ENCODE results near the gene CLP1.

Gene CLP1

GRCh38 chr11:57657194-57658022 lies at the start of gene CLP1:
TSS of gene CLP1 (plus strand) at chr11:57657762. CDS start at chr11:57659477, 1,715 bp downstream.
- peak; percentile 99 for DNase-seq (ENCODE audit: low read depth)

- DNase-seq (ENCODE audit: low read depth): no peak
These were observed 47.4 kb upstream of the CLP1 start for GRCh38 chr11:57610170-57610569.

GRCh38 chr11:57614234-57614772 lies 43.3 kb upstream of the CLP1 start:
- no peak for DNase-seq (ENCODE audit: low read depth)

GRCh38 chr11:57615308-57615707 lies 42.3 kb upstream of the CLP1 start:
- no peak for DNase-seq (ENCODE audit: low read depth)

- DNase-seq (ENCODE audit: low read depth): no peak
These were observed 41.0 kb upstream of the CLP1 start for GRCh38 chr11:57616595-57616994.

- DNase-seq (ENCODE audit: low read depth): no peak
These were observed 39.1 kb upstream of the CLP1 start for GRCh38 chr11:57618438-57618837.

- DNase-seq (ENCODE audit: low read depth): no peak
These were observed 38.2 kb upstream of the CLP1 start for GRCh38 chr11:57619331-57619730.

GRCh38 chr11:57620467-57620866 lies 37.1 kb upstream of the CLP1 start:
- DNase-seq (ENCODE audit: low read depth): no peak

GRCh38 chr11:57622263-57622662 lies 35.3 kb upstream of the CLP1 start:
- no peak for DNase-seq (ENCODE audit: low read depth)

- no peak for DNase-seq (ENCODE audit: low read depth)
These were observed 32.7 kb upstream of the CLP1 start for GRCh38 chr11:57624864-57625263.

GRCh38 chr11:57626895-57627294 lies 30.7 kb upstream of the CLP1 start:
- no peak for DNase-seq (ENCODE audit: low read depth)

- DNase-seq (ENCODE audit: low read depth): no peak
These were observed 27.4 kb upstream of the CLP1 start for GRCh38 chr11:57630171-57630570.

GRCh38 chr11:57632116-57632515 lies 25.4 kb upstream of the CLP1 start:
- no peak for DNase-seq (ENCODE audit: low read depth)

GRCh38 chr11:57633394-57634070 lies 24.0 kb upstream of the CLP1 start:
- DNase-seq (ENCODE audit: low read depth): no peak

- no peak for DNase-seq (ENCODE audit: low read depth)
These were observed 23.3 kb upstream of the CLP1 start for GRCh38 chr11:57634311-57634710.

- no peak for DNase-seq (ENCODE audit: low read depth)
These were observed 22.3 kb upstream of the CLP1 start for GRCh38 chr11:57635246-57635645.

- no peak for DNase-seq (ENCODE audit: low read depth)
These were observed 19.9 kb upstream of the CLP1 start for GRCh38 chr11:57637626-57638004.

- DNase-seq (ENCODE audit: low read depth): no peak
These were observed 19.4 kb upstream of the CLP1 start for GRCh38 chr11:57638005-57638781.

- no peak for DNase-seq (ENCODE audit: low read depth)
These were observed 18.7 kb upstream of the CLP1 start for GRCh38 chr11:57638811-57639320.

GRCh38 chr11:57639321-57640067 lies 18.1 kb upstream of the CLP1 start:
- DNase-seq (ENCODE audit: low read depth): no peak

- DNase-seq (ENCODE audit: low read depth): no peak
These were observed 17.3 kb upstream of the CLP1 start for GRCh38 chr11:57640068-57640800.
